H9 (cell line): Measurements from ENCODE around the gene PLAA. TPM values are rescaled to one million over a fixed set of nuclear protein-coding genes. Genes with fewer than 3 reads are reported as not detected.

ENCODE experiments used
- DNase-seq: peaks from one replicate; pipeline ENCODE4 v3.0.0-alpha.2; 2017
- H2AFZ ChIP-seq: one replicate; pipeline ENCODE4 v1.6.1; 2013; ENCODE audit warnings: mild to moderate bottlenecking, low read length, control low read depth, moderate library complexity
- H2AK5ac ChIP-seq: 2 replicates; pipeline ENCODE4 v1.6.1; 2013; ENCODE audit warnings: low read length, control low read depth, mixed read lengths; ENCODE audit not compliant: insufficient read length
- H2BK120ac ChIP-seq: one replicate; pipeline ENCODE4 v1.6.1; 2013; ENCODE audit warnings: low read depth, mild to moderate bottlenecking, low read length, control low read depth, inconsistent platforms; ENCODE audit not compliant: poor library complexity, severe bottlenecking
- H2BK12ac ChIP-seq: 2 replicates; pipeline ENCODE4 v1.6.1; 2013; ENCODE audit warnings: low read length, control low read depth, mixed read lengths, low read depth; ENCODE audit not compliant: insufficient read length
- H2BK15ac ChIP-seq: 2 replicates; pipeline ENCODE4 v1.6.1; 2013; ENCODE audit warnings: low read depth, low read length, control low read depth
- H2BK20ac ChIP-seq: one replicate; pipeline ENCODE4 v1.6.1; 2013; ENCODE audit warnings: low read depth, mild to moderate bottlenecking, low read length, control low read depth, inconsistent platforms; ENCODE audit not compliant: poor library complexity, severe bottlenecking
- H2BK5ac ChIP-seq: 2 replicates; pipeline ENCODE4 v1.6.1; 2013; ENCODE audit warnings: low read length, control low read depth, mixed read lengths; ENCODE audit not compliant: insufficient read length
- H3K14ac ChIP-seq: 2 replicates; pipeline ENCODE4 v1.6.1; 2013; ENCODE audit warnings: low read length, control low read depth; ENCODE audit not compliant: insufficient read depth
- H3K18ac ChIP-seq: 2 replicates; pipeline ENCODE4 v1.6.1; 2013; ENCODE audit warnings: low read depth, mild to moderate bottlenecking, mixed read lengths, low read length, control low read depth; ENCODE audit not compliant: insufficient read length
- H3K23ac ChIP-seq: 2 replicates; pipeline ENCODE4 v1.6.1; 2013; ENCODE audit warnings: low read length, control low read depth, mixed read lengths, low read depth; ENCODE audit not compliant: insufficient read length
- H3K23me2 ChIP-seq: 2 replicates; pipeline ENCODE4 v1.6.1; 2013; ENCODE audit warnings: low read depth, mild to moderate bottlenecking, mixed read lengths, low read length, control low read depth; ENCODE audit not compliant: insufficient read length, poor library complexity, severe bottlenecking
- H3K27ac ChIP-seq: 2 replicates; pipeline ENCODE4 v1.5.1; 2013; ENCODE audit warnings: low read length, control low read depth, mixed read lengths, low read depth; ENCODE audit not compliant: insufficient read length
- H3K27me3 ChIP-seq: 2 replicates; pipeline ENCODE4 v1.6.1; 2013; ENCODE audit warnings: low read length, control low read depth, inconsistent platforms; ENCODE audit not compliant: insufficient read depth
- H3K4ac ChIP-seq: 2 replicates; pipeline ENCODE4 v1.6.1; 2013; ENCODE audit warnings: low read depth, mild to moderate bottlenecking, control low read depth, inconsistent platforms, low read length, moderate library complexity
- H3K4me1 ChIP-seq: 2 replicates; pipeline ENCODE4 v1.6.1; 2013; ENCODE audit warnings: low read length, control low read depth, inconsistent platforms; ENCODE audit not compliant: insufficient read depth
- H3K4me2 ChIP-seq: 2 replicates; pipeline ENCODE4 v1.6.1; 2013; ENCODE audit warnings: low read length, control low read depth, mixed read lengths; ENCODE audit not compliant: insufficient read length, insufficient read depth
- H3K56ac ChIP-seq: 2 replicates; pipeline ENCODE4 v1.6.1; 2013; ENCODE audit warnings: low read depth, mild to moderate bottlenecking, mixed read lengths, low read length, control low read depth; ENCODE audit not compliant: insufficient read length
- H3K79me1 ChIP-seq: 2 replicates; pipeline ENCODE4 v1.6.1; 2013; ENCODE audit warnings: low read depth, mild to moderate bottlenecking, moderate library complexity, low read length, control low read depth, inconsistent platforms; ENCODE audit not compliant: insufficient read depth, poor library complexity, severe bottlenecking
- H3K79me2 ChIP-seq: 2 replicates; pipeline ENCODE4 v1.6.1; 2013; ENCODE audit warnings: low read length, control low read depth, inconsistent platforms; ENCODE audit not compliant: insufficient read depth
- H3K9ac ChIP-seq: 2 replicates; pipeline ENCODE4 v1.6.1; 2013; ENCODE audit warnings: low read length, control low read depth, mixed read lengths; ENCODE audit not compliant: insufficient read length; ENCODE audit errors: extremely low read depth
- H3K9me3 ChIP-seq: one replicate; pipeline ENCODE4 v1.6.1; 2013; ENCODE audit warnings: low read depth, low read length, inconsistent platforms; ENCODE audit not compliant: control insufficient read depth
- H3T11ph ChIP-seq: one replicate; pipeline ENCODE4 v1.6.1; 2013; ENCODE audit warnings: mild to moderate bottlenecking, low read length, control low read depth, inconsistent platforms
- H4K20me1 ChIP-seq: one replicate; pipeline ENCODE4 v1.6.1; 2013; ENCODE audit not compliant: control insufficient read depth, insufficient read length, insufficient read depth
- H4K5ac ChIP-seq: 2 replicates; pipeline ENCODE4 v1.6.1; 2013; ENCODE audit warnings: low read depth, mild to moderate bottlenecking, mixed read lengths, low read length, control low read depth; ENCODE audit not compliant: insufficient read length
- H4K8ac ChIP-seq: replicated peaks from 2 replicates; pipeline ENCODE4 v1.6.1; 2013; ENCODE audit warnings: low read length, control low read depth, mixed read lengths, low read depth; ENCODE audit not compliant: insufficient read length
- H4K91ac ChIP-seq: 2 replicates; pipeline ENCODE4 v1.6.1; 2013; ENCODE audit warnings: low read depth, mild to moderate bottlenecking, moderate library complexity, mixed read lengths, low read length, control low read depth; ENCODE audit not compliant: insufficient read length
- H3K27ac Mint-ChIP-seq, 3 experiments: 2 replicates in 2 of 3; 3 replicates in 1 of 3; pipeline ENCODE4 v1.8.0; 2020 to 2021; ENCODE audit warnings: mixed read lengths in 3 of 3, mild to moderate bottlenecking in 1 of 3, moderate library complexity in 1 of 3
- H3K27me3 Mint-ChIP-seq: 2 replicates; pipeline ENCODE4 v1.8.0; 2021; ENCODE audit warnings: low read depth, mild to moderate bottlenecking, moderate library complexity, mixed read lengths
- H3K36me3 Mint-ChIP-seq, 3 experiments: 2 replicates in 2 of 3; 3 replicates in 1 of 3; pipeline ENCODE4 v1.8.0; 2020 to 2021; ENCODE audit warnings: low read depth in 3 of 3, mixed read lengths in 3 of 3; ENCODE audit not compliant: insufficient read depth in 1 of 3
- H3K4me1 Mint-ChIP-seq, 2 experiments: 2 replicates each; pipeline ENCODE4 v1.8.0; 2020; ENCODE audit warnings: mixed read lengths in 2 of 2
- H3K4me3 Mint-ChIP-seq, 2 experiments: 2 replicates in 1 of 2; 3 replicates in 1 of 2; pipeline ENCODE4 v1.8.0; 2020 to 2021; ENCODE audit warnings: mild to moderate bottlenecking in 2 of 2, mixed read lengths in 2 of 2, moderate library complexity in 1 of 2
- H3K9me3 Mint-ChIP-seq, 2 experiments: 2 replicates in 1 of 2; 3 replicates in 1 of 2; pipeline ENCODE4 v1.8.0; 2020; ENCODE audit warnings: mild to moderate bottlenecking in 2 of 2, mixed read lengths in 2 of 2, moderate library complexity in 1 of 2
- WGBS: extraction: QIAGEN DNeasy Blood & Tissue Kit; methylation state at CpG from one replicate; pipeline ENCODE4 v1.1.7; 2013; ENCODE audit warnings: missing lambda C conversion rate, low lambda C conversion rate, mixed read lengths; ENCODE audit not compliant: insufficient read length; ENCODE audit errors: extremely low coverage; 5-methylcytosine and 5-hydroxymethylcytosine counted together
- total RNA-seq: library from RNA; stranded (reverse); gene quantifications from 2 replicates; pipeline ENCODE4 v1.2.1, GENCODE V29; 2021
- TF ChIP-seq, protein P1 (sequence below): fragments of 200-600 bp; sonication (generic); conservative IDR thresholded peaks from 3 replicates; pipeline ENCODE4 v1.8.0; 2021; ENCODE audit warnings: antibody characterized with exemption, mild to moderate bottlenecking

Gene PLAA
- total RNA-seq, 1 experiment from 2014 or later, result 65.0 TPM

DNA sequence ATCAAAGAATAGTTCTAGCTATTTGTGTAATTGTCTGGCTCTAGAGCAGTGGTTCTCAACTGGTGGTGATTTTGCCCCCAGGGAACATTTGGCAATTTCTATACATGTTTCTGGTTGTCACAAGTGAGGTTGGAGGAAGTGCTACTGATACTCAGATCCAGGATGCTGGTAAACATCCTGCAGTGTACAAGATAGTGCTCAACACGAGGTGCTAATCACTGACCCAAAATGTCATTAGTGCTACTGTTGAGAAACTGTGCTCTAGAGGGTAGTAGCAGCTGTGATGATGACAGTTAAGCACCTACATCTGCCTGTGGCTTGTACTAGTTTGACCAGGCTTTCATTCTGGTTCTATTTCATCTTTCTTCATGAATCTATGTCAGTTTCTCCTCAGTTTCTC is 36.3 kb upstream of the PLAA start:
- Mint-ChIP-seq H3K36me3 (peaks cover 5 to 20% (median 12%) of the 10 kb centered on the region in 3 experiments; a peak in 5 of 7 replicates), H3K27ac (no peak overlapping the region; a peak in 1 of 7 replicates)

More for the DNA sequence above, 36.3 kb upstream of the PLAA start:
- Histone ChIP-seq H3K4me1 (no peaks in the 10 kb centered on the region), H4K8ac (no peak overlapping the region), H4K20me1 (no peaks in the 10 kb centered on the region), H3K4ac (no peak overlapping the region), H3K14ac (no peak overlapping the region), H3K9ac (no peak overlapping the region), H2AFZ (no peak overlapping the region), H3K27me3 (no peaks in the 10 kb centered on the region), H2BK20ac (no peak overlapping the region), H3K23me2 (no peaks in the 10 kb centered on the region), H4K91ac (no peak overlapping the region), H3T11ph (no peak overlapping the region), H3K18ac (no peak overlapping the region), H2AK5ac (no peak overlapping the region), H3K4me2 (no peak overlapping the region), H3K56ac (no peak overlapping the region), H3K79me2 (no peaks in the 10 kb centered on the region), H4K5ac (no peak overlapping the region), H2BK5ac (no peak overlapping the region), H2BK12ac (no peak overlapping the region), H3K79me1 (no peaks in the 10 kb centered on the region), H3K23ac (no peak overlapping the region), H3K9me3 (no peaks in the 10 kb centered on the region), H2BK15ac (no peak overlapping the region), H2BK120ac (no peak overlapping the region), H3K27ac (no peak overlapping the region)
- TF ChIP-seq, protein P1, sequence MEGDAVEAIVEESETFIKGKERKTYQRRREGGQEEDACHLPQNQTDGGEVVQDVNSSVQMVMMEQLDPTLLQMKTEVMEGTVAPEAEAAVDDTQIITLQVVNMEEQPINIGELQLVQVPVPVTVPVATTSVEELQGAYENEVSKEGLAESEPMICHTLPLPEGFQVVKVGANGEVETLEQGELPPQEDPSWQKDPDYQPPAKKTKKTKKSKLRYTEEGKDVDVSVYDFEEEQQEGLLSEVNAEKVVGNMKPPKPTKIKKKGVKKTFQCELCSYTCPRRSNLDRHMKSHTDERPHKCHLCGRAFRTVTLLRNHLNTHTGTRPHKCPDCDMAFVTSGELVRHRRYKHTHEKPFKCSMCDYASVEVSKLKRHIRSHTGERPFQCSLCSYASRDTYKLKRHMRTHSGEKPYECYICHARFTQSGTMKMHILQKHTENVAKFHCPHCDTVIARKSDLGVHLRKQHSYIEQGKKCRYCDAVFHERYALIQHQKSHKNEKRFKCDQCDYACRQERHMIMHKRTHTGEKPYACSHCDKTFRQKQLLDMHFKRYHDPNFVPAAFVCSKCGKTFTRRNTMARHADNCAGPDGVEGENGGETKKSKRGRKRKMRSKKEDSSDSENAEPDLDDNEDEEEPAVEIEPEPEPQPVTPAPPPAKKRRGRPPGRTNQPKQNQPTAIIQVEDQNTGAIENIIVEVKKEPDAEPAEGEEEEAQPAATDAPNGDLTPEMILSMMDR, result no peak
- H3K4me3 Mint-ChIP-seq, result no peak overlapping the region
- H3K9me3 Mint-ChIP-seq, result no peaks in the 10 kb centered on the region
- H3K4me1 Mint-ChIP-seq, result no peaks in the 10 kb centered on the region
- no CpG with 5 or more reads among the region's 1 CpG for WGBS
- H3K27me3 Mint-ChIP-seq, result no peaks in the 10 kb centered on the region
- DNase-seq, result no peak
